DOHH2 (cell line): ENCODE measurements around the gene SELPLG.

Source experiments
- H3F3A ChIP-seq: fragments of 200-600 bp; sonication (generic), shearing (Covaris generic); 2 replicates; pipeline ENCODE4 v1.6.0; 2016; ENCODE audit warnings: antibody characterized with exemption, mild to moderate bottlenecking; ENCODE audit not compliant: control insufficient read depth, insufficient read depth
- H3K27ac ChIP-seq: fragments of 200-600 bp; sonication (generic); 2 replicates; pipeline ENCODE4 v1.5.1; 2014; ENCODE audit warnings: low read depth, mild to moderate bottlenecking, low read length, moderate library complexity
- H3K27me3 ChIP-seq: fragments of 200-600 bp; sonication (generic); 2 replicates; pipeline ENCODE4 v1.6.1; 2014; ENCODE audit warnings: mild to moderate bottlenecking, low read length, mixed read lengths; ENCODE audit not compliant: control insufficient read depth
- H3K36me3 ChIP-seq: fragments of 200-600 bp; sonication (generic); 2 replicates; pipeline ENCODE4 v1.6.1; 2014; ENCODE audit warnings: mild to moderate bottlenecking, low read length, moderate library complexity, mixed read lengths; ENCODE audit not compliant: control insufficient read depth
- H3K4me1 ChIP-seq: fragments of 200-600 bp; sonication (generic); 2 replicates; pipeline ENCODE4 v1.6.1; 2014; ENCODE audit warnings: mild to moderate bottlenecking, low read length, mixed read lengths; ENCODE audit not compliant: control insufficient read depth
- H3K4me2 ChIP-seq: fragments of 200-600 bp; sonication (generic); 2 replicates; pipeline ENCODE4 v1.6.0; 2014; ENCODE audit warnings: mild to moderate bottlenecking, low read length, moderate library complexity
- H3K4me3 ChIP-seq: fragments of 200-600 bp; sonication (generic); 2 replicates; pipeline ENCODE4 v1.5.1; 2014; ENCODE audit warnings: mild to moderate bottlenecking, low read length, mixed read lengths
- H3K79me2 ChIP-seq: fragments of 200-600 bp; sonication (generic); 2 replicates; pipeline ENCODE4 v1.6.1; 2014; ENCODE audit warnings: mild to moderate bottlenecking, low read length, mixed read lengths; ENCODE audit not compliant: control insufficient read depth
- H3K9me2 ChIP-seq: fragments of 200-600 bp; sonication (generic); replicated peaks from 2 replicates; pipeline ENCODE4 v1.6.1; 2014; ENCODE audit warnings: mild to moderate bottlenecking, low read length, mixed read lengths; ENCODE audit not compliant: control insufficient read depth
- H3K9me3 ChIP-seq: fragments of 200-600 bp; sonication (generic); 2 replicates; pipeline ENCODE4 v1.6.1; 2014; ENCODE audit warnings: antibody characterized with exemption, low read length, mixed read lengths; ENCODE audit not compliant: control insufficient read depth, insufficient read depth
- H4K20me1 ChIP-seq: fragments of 200-600 bp; sonication (generic); 2 replicates; pipeline ENCODE4 v1.6.0; 2014; ENCODE audit warnings: low read depth, mild to moderate bottlenecking, antibody characterized with exemption, low read length, moderate library complexity; ENCODE audit not compliant: control insufficient read depth, insufficient read depth
- CTCF ChIP-seq: fragments of 200-600 bp; sonication (generic); IDR thresholded peaks from one replicate; pipeline ENCODE4 v1.5.1; 2014; ENCODE audit warnings: antibody characterized with exemption, mild to moderate bottlenecking, low read depth, low read length; ENCODE audit not compliant: poor library complexity, severe bottlenecking
- EZH2phosphoT487 ChIP-seq: fragments of 200-600 bp; sonication (generic); IDR thresholded peaks from 2 replicates; pipeline ENCODE4 v1.6.1; 2017; ENCODE audit warnings: borderline replicate concordance, mild to moderate bottlenecking, antibody characterized with exemption, low read length, moderate library complexity, mixed read lengths

Gene SELPLG

GRCh38 chr12:108594960-108595710 lies 38.6 kb downstream of the SELPLG start:
- Histone ChIP-seq H4K20me1 (no peaks in the 10 kb centered on the region), H3K27ac (no peak overlapping the region), H3K27me3 (no peaks in the 10 kb centered on the region), H3K4me3 (no peak overlapping the region), H3K79me2 (no peaks in the 10 kb centered on the region), H3K9me2 (no peaks in the 10 kb centered on the region), H3K36me3 (no peaks in the 10 kb centered on the region), H3K4me1 (no peaks in the 10 kb centered on the region), H3F3A (no peaks in the 10 kb centered on the region), H3K4me2 (no peak overlapping the region), H3K9me3 (no peaks in the 10 kb centered on the region)
- TF ChIP-seq EZH2phosphoT487, result no peak
- TF ChIP-seq CTCF, result no peak

GRCh38 chr12:108594323-108594903 lies 39.3 kb downstream of the SELPLG start:
- H3K9me2 ChIP-seq, result no peaks in the 10 kb centered on the region
- H4K20me1 ChIP-seq, result no peaks in the 10 kb centered on the region
- H3K4me1 ChIP-seq, result no peaks in the 10 kb centered on the region
- TF ChIP-seq CTCF (no peak), EZH2phosphoT487 (no peak)
- no peak overlapping the region for H3K27ac ChIP-seq
- H3K4me3 ChIP-seq, result no peak overlapping the region
- no peaks in the 10 kb centered on the region; the same call in 1 of the 2 replicates for H3K27me3 ChIP-seq
- H3K9me3 ChIP-seq, result no peaks in the 10 kb centered on the region
- H3F3A ChIP-seq, result no peaks in the 10 kb centered on the region
- H3K36me3 ChIP-seq, result no peaks in the 10 kb centered on the region
- H3K4me2 ChIP-seq, result no peak overlapping the region
- no peaks in the 10 kb centered on the region for H3K79me2 ChIP-seq

GRCh38 chr12:108592033-108592909 lies 41.4 kb downstream of the SELPLG start:
- H3K27me3 ChIP-seq, result no peaks in the 10 kb centered on the region; the same call in 1 of the 2 replicates
- no peaks in the 10 kb centered on the region for H3K9me3 ChIP-seq
- H3K79me2 ChIP-seq, result no peaks in the 10 kb centered on the region
- no peak overlapping the region for H3K27ac ChIP-seq
- H3K4me1 ChIP-seq, result no peaks in the 10 kb centered on the region
- no peaks in the 10 kb centered on the region for H3F3A ChIP-seq
- H3K4me3 ChIP-seq, result no peak overlapping the region
- H4K20me1 ChIP-seq, result no peaks in the 10 kb centered on the region
- H3K9me2 ChIP-seq, result no peaks in the 10 kb centered on the region
- H3K4me2 ChIP-seq, result no peak overlapping the region
- TF ChIP-seq CTCF, result no peak
- no peak for TF ChIP-seq EZH2phosphoT487
- no peaks in the 10 kb centered on the region for H3K36me3 ChIP-seq
